Lung (tissue), 12 donors: ENCODE data around the gene CCIN. TPM values are rescaled to one million over a fixed set of nuclear protein-coding genes. Genes with fewer than 3 reads are reported as not detected.
A peak's percentile ranks its signal among the peaks of the same experiment; 100 is the strongest.
"Not testable (repeated sequence)": the region's sequence is repeated elsewhere in the genome, so short reads cannot be mapped to it uniquely, and the experiment has no call there.

Source experiments
- ATAC-seq: fragments of 200-7000 bp; cut with Tn5 transposase; one replicate; pipeline ENCODE4 v1.9.1; 2020; ENCODE audit warnings: moderate number of reproducible peaks; ENCODE audit not compliant: insufficient read depth, low FRiP score
- DNase-seq, 3 donors: peaks; one replicate each; pipeline ENCODE4 v3.0.0-alpha.2; 2013 to 2017
- H3K27ac ChIP-seq, 2 donors: one replicate each; pipeline ENCODE4 v1.5.1; 2013; ENCODE audit warnings: mild to moderate bottlenecking in 2 of 2, moderate library complexity in 2 of 2, control low read depth in 1 of 2, inconsistent platforms in 1 of 2, low read depth in 1 of 2, low read length in 1 of 2
- H3K27me3 ChIP-seq, 3 donors: one replicate each; pipeline ENCODE4 v1.5.1; 2013; ENCODE audit warnings: low read length in 2 of 3; ENCODE audit not compliant: control insufficient read depth in 3 of 3, insufficient read depth in 3 of 3
- H3K36me3 ChIP-seq, 4 donors: one replicate each; pipeline ENCODE4 v1.5.1; 2013; ENCODE audit warnings: low read length in 4 of 4, mild to moderate bottlenecking in 1 of 4, moderate library complexity in 1 of 4; ENCODE audit not compliant: control insufficient read depth in 4 of 4, insufficient read depth in 4 of 4
- H3K4me1 ChIP-seq, 5 donors: one replicate each; pipeline ENCODE4 v1.5.1; 2013; ENCODE audit warnings: low read length in 5 of 5, mild to moderate bottlenecking in 2 of 5, moderate library complexity in 1 of 5; ENCODE audit not compliant: control insufficient read depth in 5 of 5, insufficient read depth in 5 of 5
- H3K4me3 ChIP-seq: one replicate; pipeline ENCODE4 v1.5.1; 2013; ENCODE audit warnings: mild to moderate bottlenecking, control low read depth, moderate library complexity
- H3K9ac ChIP-seq, 2 donors: one replicate each; pipeline ENCODE4 v1.5.1; 2013; ENCODE audit warnings: low read length in 2 of 2, control low read depth in 1 of 2; ENCODE audit not compliant: insufficient read depth in 1 of 2
- H3K9me3 ChIP-seq, 4 donors: one replicate each; pipeline ENCODE4 v1.5.1; 2013; ENCODE audit warnings: low read length in 3 of 4, mild to moderate bottlenecking in 1 of 4, moderate library complexity in 1 of 4; ENCODE audit not compliant: control insufficient read depth in 4 of 4, insufficient read depth in 3 of 4
- CTCF ChIP-seq: IDR thresholded peaks from 2 replicates; pipeline ENCODE4 v1.5.1; 2012; ENCODE audit warnings: mild to moderate bottlenecking; ENCODE audit errors: control extremely low read depth, extremely low read depth
- WGBS, 2 donors: extraction: QIAGEN DNeasy Blood & Tissue Kit; methylation state at CpG; one replicate each; pipeline ENCODE4 v1.1.7; 2013; 5-methylcytosine and 5-hydroxymethylcytosine counted together
- polyA plus RNA-seq, 2 donors: library from polyadenylated mRNA; stranded (reverse); fragments of 200-250 nt; gene quantifications; one replicate each; pipeline ENCODE4 v1.2.1, GENCODE V29; 2013
- total RNA-seq, 2 donors: library from RNA; depleted of rRNA in 1 of 2; stranded (reverse); fragments of >200 nt in 1 of 2; gene quantifications; one replicate each; pipeline ENCODE4 v1.2.1, GENCODE V29; 2014 to 2021
- donor health status: control.
- donor health status: control.
- donor health status: Bipolar disorder and iron deficiency.
- donor health status: healthy.
- donor health status: DM: yes; HTN: yes; CAD: no.

Gene CCIN
- total and polyA plus RNA-seq, 4 donors: 0.12 to 0.89 (median 0.15) TPM; not detected in 1

- DNase-seq: peak in 2 of 3 donors; percentile 34 to 73
These were observed 8.4 kb downstream of the CCIN start for GRCh38 chr9:36177571-36177970.

GRCh38 chr9:36180243-36180642 is 11.1 kb downstream of the CCIN start:
- 92 to 93% methylated on average over 6 of the region's 6 CpGs for WGBS, 2 donors

More at GRCh38 chr9:36177571-36177970, 8.4 kb downstream of the CCIN start:
- Histone ChIP-seq H3K4me3 (no peak overlapping the region), H3K4me1 (no peaks in the 10 kb centered on the region), H3K9ac (no peak overlapping the region), H3K9me3 (no peaks in the 10 kb centered on the region), H3K27ac (no peak overlapping the region), H3K27me3 (no peaks in the 10 kb centered on the region), H3K36me3 (no peaks in the 10 kb centered on the region)
- no peak for ATAC-seq
- no peak for TF ChIP-seq CTCF
- 81 to 88% methylated on average over 4 of the region's 4 CpGs for WGBS, 2 donors

GRCh38 chr9:36187414-36187813 is 18.2 kb downstream of the CCIN start:
- Histone ChIP-seq H3K9me3 (no peaks in the 10 kb centered on the region), H3K9ac (no peak overlapping the region), H3K4me1 (peaks cover 3 to 15% (median 13%) of the 10 kb centered on the region in 5 donors), H3K36me3 (no peaks in the 10 kb centered on the region), H3K27me3 (peaks cover 0 to 6% (median 0%) of the 10 kb centered on the region in 3 donors), H3K4me3 (no peak overlapping the region), H3K27ac (no peak overlapping the region)
- no peak for TF ChIP-seq CTCF
- DNase-seq (no peak), ATAC-seq (no peak)

More at GRCh38 chr9:36180243-36180642, 11.1 kb downstream of the CCIN start:
- not testable (repeated sequence) for DNase-seq, H3K27ac ChIP-seq, H3K27me3 ChIP-seq, ATAC-seq, H3K36me3 ChIP-seq, H3K4me1 ChIP-seq, H3K9ac ChIP-seq, H3K4me3 ChIP-seq, H3K9me3 ChIP-seq

GRCh38 chr9:36188212-36188611 is 19.0 kb downstream of the CCIN start:
- H3K9me3 ChIP-seq: no peaks in the 10 kb centered on the region
- no peak for TF ChIP-seq CTCF
- ATAC-seq (no peak), DNase-seq (no peak)
- no peak overlapping the region for H3K4me3 ChIP-seq
- peaks cover 0 to 6% (median 0%) of the 10 kb centered on the region in 3 donors for H3K27me3 ChIP-seq
- H3K4me1 ChIP-seq: peaks cover 3 to 23% (median 19%) of the 10 kb centered on the region in 5 donors
- WGBS, 2 donors: 84 to 89% methylated on average over 5 of the region's 5 CpGs
- no peak overlapping the region for H3K27ac ChIP-seq
- no peak overlapping the region for H3K9ac ChIP-seq
- no peaks in the 10 kb centered on the region for H3K36me3 ChIP-seq
